GM19455 (cell line): ENCODE measurements around the gene OR2J2.
"Not testable (repeated sequence)": the region's sequence is repeated elsewhere in the genome, so short reads cannot be mapped to it uniquely, and the experiment has no call there.

ENCODE experiments used
- ATAC-seq: cut with Tn5 transposase; IDR thresholded peaks from one replicate; pipeline ENCODE4 v1.9.1; 2021; ENCODE audit not compliant: unreplicated experiment

The OR2J2 gene

DNA sequence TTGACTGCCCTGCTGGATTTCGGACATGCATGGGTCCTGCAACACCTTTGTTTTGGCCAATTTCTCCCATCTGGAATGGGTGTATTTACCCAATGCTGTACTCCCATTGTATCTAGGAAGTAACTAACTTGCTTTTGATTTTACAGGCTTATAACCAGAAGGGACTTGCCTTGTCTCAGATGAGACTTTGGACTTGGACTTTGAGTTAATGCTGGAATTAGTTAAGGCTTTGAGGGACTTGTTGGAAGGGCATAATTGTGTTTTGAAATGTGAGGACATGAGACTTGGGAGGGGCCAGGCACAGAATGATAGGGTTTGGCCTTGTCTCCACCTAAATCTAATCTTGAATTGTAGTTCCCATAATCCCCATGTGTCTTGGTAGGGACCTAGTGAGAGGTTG is 47.3 kb downstream of the OR2J2 start:
- ATAC-seq = not testable (repeated sequence)
